Nephron (organoid): ENCODE results near the gene NR5A2.

Source experiments
- H3K27ac Mint-ChIP-seq, 3 experiments: 2 replicates each; pipeline ENCODE4 v1.8.0; 2020; ENCODE audit warnings: mixed read lengths in 3 of 3, mild to moderate bottlenecking in 2 of 3, moderate library complexity in 1 of 3
- H3K27me3 Mint-ChIP-seq: 2 replicates; pipeline ENCODE4 v1.8.0; 2021; ENCODE audit warnings: low read depth, mild to moderate bottlenecking, moderate library complexity, mixed read lengths
- H3K36me3 Mint-ChIP-seq: 2 replicates; pipeline ENCODE4 v1.8.0; 2020; ENCODE audit warnings: low read depth, mixed read lengths
- H3K4me1 Mint-ChIP-seq: 2 replicates; pipeline ENCODE4 v1.8.0; 2020; ENCODE audit warnings: mixed read lengths
- H3K4me3 Mint-ChIP-seq, 3 experiments: 2 replicates each; pipeline ENCODE4 v1.8.0; 2020; ENCODE audit warnings: mild to moderate bottlenecking in 3 of 3, mixed read lengths in 3 of 3, moderate library complexity in 2 of 3
- H3K9me3 Mint-ChIP-seq: 2 replicates; pipeline ENCODE4 v1.8.0; 2020; ENCODE audit warnings: mixed read lengths
- TF ChIP-seq, protein P1 (sequence below), 3 experiments: fragments of 200-600 bp; sonication (generic); IDR thresholded peaks; one replicate each; pipeline ENCODE4 v1.5.0; 2021; ENCODE audit warnings: antibody characterized with exemption in 3 of 3; ENCODE audit not compliant: unreplicated experiment in 3 of 3

The NR5A2 gene

DNA sequence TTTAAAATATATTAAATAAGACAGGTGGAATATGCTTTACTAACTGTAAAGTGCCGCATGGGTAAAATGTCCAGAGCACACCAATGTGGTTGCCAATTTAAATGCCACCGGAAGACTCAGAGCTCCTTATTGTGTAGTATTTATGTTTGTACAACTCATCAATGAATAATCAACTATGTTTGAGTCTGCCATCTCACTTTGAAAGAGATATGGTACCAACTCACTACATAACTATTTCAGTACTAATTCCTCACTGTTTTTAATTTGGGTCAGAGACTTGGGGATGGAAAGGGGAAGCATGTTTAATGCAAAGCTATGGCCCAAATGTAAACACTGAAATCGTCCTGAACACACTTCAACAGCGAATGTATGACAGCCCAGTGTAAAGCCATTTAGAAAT lies 144.8 kb downstream of the NR5A2 start:
- Mint-ChIP-seq H3K27ac (no peak overlapping the region), H3K9me3 (no peaks in the 10 kb centered on the region), H3K4me3 (no peak overlapping the region)

DNA sequence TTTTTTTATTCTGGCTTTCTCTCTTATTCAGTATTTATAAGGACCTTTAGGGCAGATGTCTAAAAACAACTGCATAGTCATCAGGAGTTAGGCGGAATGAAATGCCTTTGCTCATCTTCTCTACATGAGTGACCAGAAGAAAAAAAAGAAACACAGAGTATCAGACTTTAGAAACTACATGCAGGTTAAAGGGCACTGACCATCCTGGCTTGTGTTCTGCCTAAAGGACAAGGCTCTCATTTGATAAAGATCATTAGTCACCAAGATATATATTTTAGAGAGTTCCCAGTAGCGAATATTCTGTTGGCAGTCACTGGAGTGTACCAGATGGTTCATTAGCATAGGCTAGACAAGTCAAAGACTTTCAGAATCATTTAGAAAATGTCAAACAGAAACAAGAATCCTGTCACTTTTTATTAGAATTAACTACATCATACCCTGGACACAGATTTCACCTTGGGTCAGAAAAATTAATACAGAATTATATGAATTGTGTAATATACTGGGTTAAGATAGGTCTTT lies 145.6 kb downstream of the NR5A2 start:
- Mint-ChIP-seq H3K4me3 (no peak overlapping the region), H3K36me3 (no peaks in the 10 kb centered on the region), H3K27ac (no peak overlapping the region), H3K9me3 (no peaks in the 10 kb centered on the region), H3K27me3 (no peaks in the 10 kb centered on the region), H3K4me1 (no peaks in the 10 kb centered on the region)
- TF ChIP-seq, protein P1, sequence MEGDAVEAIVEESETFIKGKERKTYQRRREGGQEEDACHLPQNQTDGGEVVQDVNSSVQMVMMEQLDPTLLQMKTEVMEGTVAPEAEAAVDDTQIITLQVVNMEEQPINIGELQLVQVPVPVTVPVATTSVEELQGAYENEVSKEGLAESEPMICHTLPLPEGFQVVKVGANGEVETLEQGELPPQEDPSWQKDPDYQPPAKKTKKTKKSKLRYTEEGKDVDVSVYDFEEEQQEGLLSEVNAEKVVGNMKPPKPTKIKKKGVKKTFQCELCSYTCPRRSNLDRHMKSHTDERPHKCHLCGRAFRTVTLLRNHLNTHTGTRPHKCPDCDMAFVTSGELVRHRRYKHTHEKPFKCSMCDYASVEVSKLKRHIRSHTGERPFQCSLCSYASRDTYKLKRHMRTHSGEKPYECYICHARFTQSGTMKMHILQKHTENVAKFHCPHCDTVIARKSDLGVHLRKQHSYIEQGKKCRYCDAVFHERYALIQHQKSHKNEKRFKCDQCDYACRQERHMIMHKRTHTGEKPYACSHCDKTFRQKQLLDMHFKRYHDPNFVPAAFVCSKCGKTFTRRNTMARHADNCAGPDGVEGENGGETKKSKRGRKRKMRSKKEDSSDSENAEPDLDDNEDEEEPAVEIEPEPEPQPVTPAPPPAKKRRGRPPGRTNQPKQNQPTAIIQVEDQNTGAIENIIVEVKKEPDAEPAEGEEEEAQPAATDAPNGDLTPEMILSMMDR (IDR thresholded peaks at IDR 0.05; ENCODE audit: unreplicated experiment in 3 of 3), result no peak

More for the DNA sequence above, 144.8 kb downstream of the NR5A2 start:
- Mint-ChIP-seq H3K27me3 (no peaks in the 10 kb centered on the region), H3K4me1 (no peaks in the 10 kb centered on the region), H3K36me3 (no peaks in the 10 kb centered on the region)
- TF ChIP-seq, protein P1 (IDR thresholded peaks at IDR 0.05; ENCODE audit: unreplicated experiment in 3 of 3), result no peak

DNA sequence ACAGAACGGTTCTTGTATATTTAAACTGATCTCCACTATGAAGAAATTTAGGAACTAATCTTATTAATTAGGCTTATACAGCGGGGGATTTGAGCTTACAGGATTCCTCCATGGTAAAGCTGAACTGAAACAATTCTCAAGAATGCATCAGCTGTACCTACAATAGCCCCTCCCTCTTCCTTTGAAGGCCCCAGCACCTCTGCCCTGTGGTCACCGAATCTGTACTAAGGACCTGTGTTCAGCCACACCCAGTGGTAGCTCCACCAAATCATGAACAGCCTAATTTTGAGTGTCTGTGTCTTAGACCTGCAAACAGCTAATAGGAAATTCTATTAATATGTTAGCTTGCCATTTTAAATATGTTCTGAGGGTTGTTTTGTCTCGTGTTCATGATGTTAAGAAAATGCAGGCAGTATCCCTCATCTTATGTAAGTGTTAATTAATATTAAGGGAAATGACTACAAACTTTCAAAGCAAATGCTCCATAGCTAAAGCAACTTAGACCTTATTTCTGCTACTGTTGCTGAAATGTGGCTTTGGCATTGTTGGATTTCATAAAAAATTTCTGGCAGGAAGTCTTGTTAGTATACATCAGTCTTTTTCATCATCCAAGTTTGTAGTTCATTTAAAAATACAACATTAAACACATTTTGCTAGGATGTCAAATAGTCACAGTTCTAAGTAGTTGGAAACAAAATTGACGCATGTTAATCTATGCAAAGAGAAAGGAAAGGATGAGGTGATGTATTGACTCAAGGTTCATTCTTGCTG lies 147.2 kb downstream of the NR5A2 start:
- Mint-ChIP-seq H3K27me3 (no peaks in the 10 kb centered on the region), H3K27ac (no peak overlapping the region), H3K4me1 (peaks cover 4% of the 10 kb centered on the region), H3K4me3 (no peak overlapping the region), H3K9me3 (no peaks in the 10 kb centered on the region), H3K36me3 (no peaks in the 10 kb centered on the region)
- TF ChIP-seq, protein P1 (IDR thresholded peaks at IDR 0.05; ENCODE audit: unreplicated experiment in 3 of 3), result no peak

DNA sequence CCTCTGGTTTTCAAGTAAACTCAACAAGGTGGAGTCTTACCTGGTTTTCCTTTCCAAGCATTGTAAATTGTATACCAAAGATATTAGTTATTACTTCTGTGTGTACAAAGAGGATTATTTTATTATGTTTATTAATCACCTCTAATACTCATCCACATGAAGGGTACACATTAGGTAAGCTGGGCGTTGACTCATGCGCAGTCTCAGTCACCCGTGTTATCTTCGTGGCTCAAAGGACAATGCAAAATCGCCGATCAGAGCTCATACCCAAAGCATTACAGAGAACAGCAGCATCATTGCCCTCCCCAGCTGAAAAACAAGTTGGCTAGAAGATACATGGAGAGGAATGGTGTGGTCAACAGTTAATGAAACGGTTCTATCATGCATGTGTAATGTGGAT lies 148.7 kb downstream of the NR5A2 start:
- Mint-ChIP-seq H3K9me3 (no peaks in the 10 kb centered on the region), H3K27ac (no peak overlapping the region), H3K27me3 (no peaks in the 10 kb centered on the region), H3K4me1 (peaks cover 5% of the 10 kb centered on the region), H3K36me3 (no peaks in the 10 kb centered on the region), H3K4me3 (no peak overlapping the region)
- TF ChIP-seq, protein P1 (IDR thresholded peaks at IDR 0.05; ENCODE audit: unreplicated experiment in 3 of 3), result no peak

DNA sequence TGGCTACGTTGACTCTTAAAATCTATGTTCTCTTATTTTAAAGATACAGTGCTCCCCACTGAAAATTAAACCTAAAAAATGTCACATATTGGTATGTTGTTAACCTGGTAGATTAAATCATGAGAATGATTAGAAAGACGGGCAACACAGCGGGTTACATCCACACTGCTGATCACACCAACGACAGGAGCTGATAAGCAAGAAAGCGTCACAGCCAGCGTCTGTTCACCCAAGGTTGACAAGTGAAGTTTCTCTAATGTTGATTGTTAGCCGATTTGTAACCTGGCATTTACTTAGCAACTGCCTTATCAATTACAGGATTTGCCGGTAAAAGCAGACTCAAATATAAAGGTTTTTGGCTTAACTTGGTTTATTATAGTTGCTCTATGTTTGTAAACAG lies 149.3 kb downstream of the NR5A2 start:
- no peaks in the 10 kb centered on the region for H3K27me3 Mint-ChIP-seq
- H3K4me3 Mint-ChIP-seq, result no peak overlapping the region
- H3K36me3 Mint-ChIP-seq, result no peaks in the 10 kb centered on the region
- TF ChIP-seq, protein P1 (IDR thresholded peaks at IDR 0.05; ENCODE audit: unreplicated experiment in 3 of 3), result no peak
- H3K4me1 Mint-ChIP-seq, result peaks cover 5% of the 10 kb centered on the region
- no peaks in the 10 kb centered on the region for H3K9me3 Mint-ChIP-seq
- H3K27ac Mint-ChIP-seq, result no peak overlapping the region

DNA sequence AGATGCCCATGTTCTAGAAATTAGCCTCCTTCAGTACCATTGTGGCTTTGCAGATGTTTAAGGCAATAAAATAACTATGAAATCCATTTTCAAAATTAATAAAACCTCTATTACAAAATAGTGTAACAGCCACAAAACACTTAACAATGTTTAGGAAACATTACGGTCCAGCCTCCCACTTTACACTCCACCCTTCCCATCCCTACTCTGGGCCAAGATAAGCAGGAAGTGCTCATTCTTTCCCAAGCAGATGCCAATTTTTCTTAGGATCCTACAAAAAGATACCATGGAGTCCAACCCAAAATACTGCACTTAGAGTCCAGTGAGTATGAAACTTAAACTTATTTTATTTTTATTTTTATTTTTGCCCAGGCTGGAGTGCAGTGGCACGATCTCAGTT lies 150.8 kb downstream of the NR5A2 start:
- H3K4me1 Mint-ChIP-seq, result peaks cover 10% of the 10 kb centered on the region
- no peak overlapping the region for H3K27ac Mint-ChIP-seq
- TF ChIP-seq, protein P1 (IDR thresholded peaks at IDR 0.05; ENCODE audit: unreplicated experiment in 3 of 3), result no peak
- H3K27me3 Mint-ChIP-seq, result peaks cover 3% of the 10 kb centered on the region
- H3K36me3 Mint-ChIP-seq, result no peaks in the 10 kb centered on the region
- no peak overlapping the region for H3K4me3 Mint-ChIP-seq
- H3K9me3 Mint-ChIP-seq, result no peaks in the 10 kb centered on the region
